Right cardiac atrium (tissue), 5 donors: Measurements from ENCODE around the gene SEMA4D. TPM values are rescaled to one million over a fixed set of nuclear protein-coding genes. Genes with fewer than 3 reads are reported as not detected.

Experiments
- ATAC-seq, 2 donors: fragments of 200-7000 bp; cut with Tn5 transposase; one replicate each; pipeline versions ENCODE4 v1.8.0 to v1.9.1; 2020; ENCODE audit warnings: moderate library complexity in 2 of 2, mild to moderate bottlenecking in 1 of 2
- DNase-seq, 3 donors: peaks; one replicate each; pipeline ENCODE4 v3.0.0-alpha.2; 2020
- H3K27ac ChIP-seq: one replicate; pipeline ENCODE4 v1.5.1; 2013; ENCODE audit warnings: mild to moderate bottlenecking, low read length, control low read depth, moderate library complexity
- H3K27me3 ChIP-seq: one replicate; pipeline ENCODE4 v1.6.1; 2013; ENCODE audit not compliant: control insufficient read depth, insufficient read depth
- H3K4me1 ChIP-seq: one replicate; pipeline ENCODE4 v1.6.1; 2013; ENCODE audit warnings: low read length; ENCODE audit not compliant: control insufficient read depth, insufficient read depth
- H3K4me3 ChIP-seq: one replicate; pipeline ENCODE4 v1.5.1; 2013; ENCODE audit warnings: low read length, control low read depth
- H3K9me3 ChIP-seq: one replicate; pipeline ENCODE4 v1.6.1; 2013; ENCODE audit warnings: low read length; ENCODE audit not compliant: control insufficient read depth
- WGBS: extraction: QIAGEN DNeasy Blood & Tissue Kit; methylation state at CpG from one replicate; pipeline ENCODE4 v1.1.7; 2013; 5-methylcytosine and 5-hydroxymethylcytosine counted together
- intact Hi-C, 4 donors: fragments of 100-400 bp; cut with DNase I; formaldehyde crosslinking; loops; one replicate each; pipeline versions ENCODE4 v1.11.0 to v1.14.0; 2022 to 2023
- polyA plus RNA-seq: library from polyadenylated mRNA; stranded (reverse); fragments of 200-250 nt; gene quantifications from one replicate; pipeline ENCODE4 v1.2.3, GENCODE V29; 2013
- total RNA-seq, 4 donors: library from RNA; stranded (reverse); fragmentation: NEBNext Ultra II Directional; extraction: Animal tissue kit (Norgen Biotek cat#: 25700); gene quantifications; one replicate each; pipeline ENCODE4 v1.2.1, GENCODE V29; 2021
- donor health status: healthy with polysubstance abuse.
- donor health status: DM: no; HTN: yes; CAD: no.
- donor health status: DM: no; HTN: no; CAD: no.
- donor health status: DM: no; HTN: yes; CAD: no; lungs with severe emphysema.
- donor health status: DM: yes; HTN: yes; CAD: no.

The SEMA4D gene
- total and polyA plus RNA-seq, 5 donors, result 13.0 to 28.3 (median 26.1) TPM

- Histone ChIP-seq H3K9me3 (no peaks in the 10 kb centered on the region), H3K27ac (no peak overlapping the region), H3K4me1 (no peaks in the 10 kb centered on the region), H3K4me3 (no peak overlapping the region), H3K27me3 (no peaks in the 10 kb centered on the region)
- 71% methylated on average over 6 of the region's 6 CpGs for WGBS
- DNase-seq (no peak), ATAC-seq (no peak)
- intact Hi-C loops, result no loop called here
Observed at GRCh38 chr9:89470224-89470839, 27.6 kb downstream of the SEMA4D start.

GRCh38 chr9:89469003-89469402, 28.9 kb downstream of the SEMA4D start:
- H3K27ac ChIP-seq, result no peak overlapping the region
- no peak overlapping the region for H3K4me3 ChIP-seq
- no peak for ATAC-seq
- WGBS, result 64% methylated on average over 1 of the region's 1 CpG
- no peaks in the 10 kb centered on the region for H3K9me3 ChIP-seq
- intact Hi-C loops, result no loop called here
- no peak for DNase-seq
- H3K4me1 ChIP-seq, result no peaks in the 10 kb centered on the region
- no peaks in the 10 kb centered on the region for H3K27me3 ChIP-seq

GRCh38 chr9:89468281-89468960, 29.5 kb downstream of the SEMA4D start:
- no peak overlapping the region for H3K4me3 ChIP-seq
- H3K27ac ChIP-seq, result no peak overlapping the region
- H3K4me1 ChIP-seq, result no peaks in the 10 kb centered on the region
- 89% methylated on average over 7 of the region's 7 CpGs for whole genome bisulfite sequencing
- H3K27me3 ChIP-seq, result no peaks in the 10 kb centered on the region
- DNase-seq (no peak), ATAC-seq (no peak)
- no peaks in the 10 kb centered on the region for H3K9me3 ChIP-seq
- intact Hi-C loops, result no loop called here

GRCh38 chr9:89467278-89467625, 30.7 kb downstream of the SEMA4D start:
- H3K27ac ChIP-seq, result no peak overlapping the region

GRCh38 chr9:89466451-89467277, 31.2 kb downstream of the SEMA4D start:
- intact Hi-C loops, result no loop called here
- Histone ChIP-seq H3K4me1 (no peaks in the 10 kb centered on the region), H3K4me3 (no peak overlapping the region), H3K27me3 (no peaks in the 10 kb centered on the region), H3K9me3 (no peaks in the 10 kb centered on the region), H3K27ac (no peak overlapping the region)
- ATAC-seq (no peak), DNase-seq (peak in 1 of 3 donors; percentile 22)
- 88% methylated on average over 18 of the region's 18 CpGs for WGBS

More at GRCh38 chr9:89467278-89467625, 30.7 kb downstream of the SEMA4D start:
- intact Hi-C loops, result no loop called here
- H3K4me1 ChIP-seq, result no peaks in the 10 kb centered on the region
- WGBS, result 84% methylated on average over 4 of the region's 4 CpGs
- ATAC-seq, result no peak
- no peak overlapping the region for H3K4me3 ChIP-seq
- no peaks in the 10 kb centered on the region for H3K27me3 ChIP-seq
- DNase-seq, result no peak
- H3K9me3 ChIP-seq, result no peaks in the 10 kb centered on the region

GRCh38 chr9:89465726-89466308, 32.1 kb downstream of the SEMA4D start:
- H3K27ac ChIP-seq, result no peak overlapping the region
- WGBS, result 93% methylated on average over 10 of the region's 10 CpGs
- ATAC-seq (peak in 1 of 2 donors; percentile 27), DNase-seq (peak in 1 of 3 donors; percentile 24)
- H3K27me3 ChIP-seq, result no peaks in the 10 kb centered on the region
- no peaks in the 10 kb centered on the region for H3K4me1 ChIP-seq
- no peaks in the 10 kb centered on the region for H3K9me3 ChIP-seq
- H3K4me3 ChIP-seq, result no peak overlapping the region
- intact Hi-C loops, result no loop called here

- H3K4me1 ChIP-seq, result no peaks in the 10 kb centered on the region
- no peak for ATAC-seq
Observed at GRCh38 chr9:89465001-89465451, 32.9 kb downstream of the SEMA4D start.

GRCh38 chr9:89464300-89464901, 33.5 kb downstream of the SEMA4D start:
- peak in 1 of 2 donors; percentile 26 for ATAC-seq
- H3K4me1 ChIP-seq, result no peaks in the 10 kb centered on the region
- WGBS, result 74% methylated on average over 7 of the region's 7 CpGs
- peak in 1 of 3 donors; percentile 24 for DNase-seq
- H3K27me3 ChIP-seq, result no peaks in the 10 kb centered on the region
- H3K4me3 ChIP-seq, result no peak overlapping the region
- peak overlapping the region; percentile 13 for H3K27ac ChIP-seq
- H3K9me3 ChIP-seq, result no peaks in the 10 kb centered on the region
- intact Hi-C loops, result no loop called here

More at GRCh38 chr9:89465001-89465451, 32.9 kb downstream of the SEMA4D start:
- WGBS, result 73% methylated on average over 7 of the region's 7 CpGs
- Histone ChIP-seq H3K27me3 (no peaks in the 10 kb centered on the region), H3K4me3 (no peak overlapping the region), H3K27ac (no peak overlapping the region), H3K9me3 (no peaks in the 10 kb centered on the region)
- no peak for DNase-seq
- intact Hi-C loops, result no loop called here

GRCh38 chr9:89462817-89463683, 34.9 kb downstream of the SEMA4D start:
- H3K27me3 ChIP-seq, result no peaks in the 10 kb centered on the region
- H3K27ac ChIP-seq, result no peak overlapping the region
- 91% methylated on average over 9 of the region's 9 CpGs for WGBS
- DNase-seq, result no peak
- intact Hi-C loops, result no loop called here
- no peak overlapping the region for H3K4me3 ChIP-seq
- H3K4me1 ChIP-seq, result no peaks in the 10 kb centered on the region
- H3K9me3 ChIP-seq, result no peaks in the 10 kb centered on the region
- no peak for ATAC-seq

- DNase-seq (no peak), ATAC-seq (no peak)
- intact Hi-C loops, result no loop called here
- no peaks in the 10 kb centered on the region for H3K27me3 ChIP-seq
- H3K9me3 ChIP-seq, result no peaks in the 10 kb centered on the region
- no peaks in the 10 kb centered on the region for H3K4me1 ChIP-seq
- H3K4me3 ChIP-seq, result no peak overlapping the region
- 67% methylated on average over 5 of the region's 5 CpGs for WGBS
- H3K27ac ChIP-seq, result no peak overlapping the region
Observed at GRCh38 chr9:89462199-89462598, 35.7 kb downstream of the SEMA4D start.
